SK-N-MC (cell line): Measurements from ENCODE around the gene RAB7A.

ENCODE experiments used
- EZH2 ChIP-seq: fragments of 200-600 bp; sonication (generic); IDR thresholded peaks from one replicate; pipeline ENCODE4 v1.6.1; 2017; ENCODE audit warnings: antibody characterized with exemption
- POLR2AphosphoS5 ChIP-seq: IDR thresholded peaks from 2 replicates; pipeline ENCODE4 v1.6.1; 2012; ENCODE audit warnings: mild to moderate bottlenecking, low read depth, low read length, borderline replicate concordance

GRCh38 chr3:128764863-128765262 is 38.9 kb downstream of the RAB7A start:
- TF ChIP-seq EZH2: no peak
- no peak for TF ChIP-seq POLR2AphosphoS5
